ENCODE results near the gene CDON.

DNA sequence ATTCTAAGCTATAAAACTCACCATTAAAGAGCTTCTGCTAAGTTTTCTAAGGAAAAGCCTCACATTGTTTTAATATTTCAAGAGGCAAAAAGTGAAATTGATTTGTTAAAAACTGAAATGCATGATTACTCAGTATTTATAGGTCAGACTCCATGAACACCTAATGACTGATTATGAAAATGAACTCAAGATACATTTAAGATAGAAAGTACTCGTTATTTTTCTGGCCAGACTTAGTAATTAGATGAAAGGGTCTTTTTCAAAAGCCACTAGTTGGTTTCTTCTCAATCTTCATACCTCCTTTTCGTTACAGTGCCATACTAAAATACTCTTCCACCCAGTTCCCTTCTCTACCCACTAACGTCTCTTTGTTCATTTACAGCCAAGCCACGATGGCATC lies 60.5 kb downstream of the CDON start:
- TF ChIP-seq, protein P1, sequence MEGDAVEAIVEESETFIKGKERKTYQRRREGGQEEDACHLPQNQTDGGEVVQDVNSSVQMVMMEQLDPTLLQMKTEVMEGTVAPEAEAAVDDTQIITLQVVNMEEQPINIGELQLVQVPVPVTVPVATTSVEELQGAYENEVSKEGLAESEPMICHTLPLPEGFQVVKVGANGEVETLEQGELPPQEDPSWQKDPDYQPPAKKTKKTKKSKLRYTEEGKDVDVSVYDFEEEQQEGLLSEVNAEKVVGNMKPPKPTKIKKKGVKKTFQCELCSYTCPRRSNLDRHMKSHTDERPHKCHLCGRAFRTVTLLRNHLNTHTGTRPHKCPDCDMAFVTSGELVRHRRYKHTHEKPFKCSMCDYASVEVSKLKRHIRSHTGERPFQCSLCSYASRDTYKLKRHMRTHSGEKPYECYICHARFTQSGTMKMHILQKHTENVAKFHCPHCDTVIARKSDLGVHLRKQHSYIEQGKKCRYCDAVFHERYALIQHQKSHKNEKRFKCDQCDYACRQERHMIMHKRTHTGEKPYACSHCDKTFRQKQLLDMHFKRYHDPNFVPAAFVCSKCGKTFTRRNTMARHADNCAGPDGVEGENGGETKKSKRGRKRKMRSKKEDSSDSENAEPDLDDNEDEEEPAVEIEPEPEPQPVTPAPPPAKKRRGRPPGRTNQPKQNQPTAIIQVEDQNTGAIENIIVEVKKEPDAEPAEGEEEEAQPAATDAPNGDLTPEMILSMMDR (IDR thresholded peaks at IDR 0.05): no peak
- no peak for TF ChIP-seq POLR2A (IDR thresholded peaks at IDR 0.05)
- TF ChIP-seq POLR2AphosphoS5 (IDR thresholded peaks at IDR 0.05): no peak
